Measurements from ENCODE around the gene GRM5. TPM values are rescaled to one million over a fixed set of nuclear protein-coding genes. Genes with fewer than 3 reads are reported as not detected.
"Not testable (repeated sequence)": the region's sequence is repeated elsewhere in the genome, so short reads cannot be mapped to it uniquely, and the experiment has no call there.

GRM5 gene
- total RNA-seq, 1 experiment from 2014 or later: not detected

- Histone ChIP-seq H3K4me3 (ENCODE audit: low read length) (no peak overlapping the region), H3K9ac (ENCODE audit: low read length) (no peak overlapping the region), H3K4me2 (ENCODE audit: low read depth, low read length, poor library complexity, severe bottlenecking) (no peak overlapping the region), H4K20me1 (ENCODE audit: insufficient read depth, low read depth, low read length) (no peaks in the 10 kb centered on the region), H3K4me1 (ENCODE audit: low read length) (no peaks in the 10 kb centered on the region), H3K36me3 (ENCODE audit: insufficient read depth, low read length) (no peaks in the 10 kb centered on the region), H3K27ac (ENCODE audit: low read length) (no peak overlapping the region), H3K27me3 (ENCODE audit: low read length) (no peaks in the 10 kb centered on the region), H3K9me3 (ENCODE audit: low read length) (no peaks in the 10 kb centered on the region), H2AFZ (ENCODE audit: low read length) (no peak overlapping the region), H3K79me2 (ENCODE audit: low read length) (no peaks in the 10 kb centered on the region), H3K9me2 (replicated peaks; ENCODE audit: insufficient read depth, low read length) (no peaks in the 10 kb centered on the region)
- DNase-seq: no peak
Measured at GRCh38 chr11:88464528-88464927, 601.3 kb downstream of the GRM5 start.

DNA sequence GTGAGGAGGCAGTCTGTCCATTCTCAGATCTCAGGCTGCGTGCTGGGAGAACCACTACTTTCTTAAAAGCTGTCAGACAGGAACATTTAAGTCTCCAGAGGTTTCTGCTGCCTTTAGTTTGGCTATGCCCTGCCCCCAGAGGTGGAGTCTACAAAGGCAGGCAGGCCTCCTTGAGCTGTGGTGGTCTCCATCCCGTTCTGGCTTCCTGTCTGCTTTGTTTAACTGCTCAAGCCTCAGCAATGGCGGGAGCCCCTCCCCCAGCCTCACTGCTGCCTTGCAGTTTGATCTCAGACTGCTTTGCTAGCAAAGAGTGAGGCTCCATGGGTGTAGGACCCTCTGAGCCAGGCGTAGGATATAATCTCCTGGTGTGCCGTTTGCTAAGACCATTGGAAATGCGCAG is 602.5 kb downstream of the GRM5 start:
- H3K9me3 ChIP-seq (ENCODE audit: low read length); H3K4me2 ChIP-seq (ENCODE audit: low read depth, low read length, poor library complexity, severe bottlenecking); H4K20me1 ChIP-seq (ENCODE audit: insufficient read depth, low read depth, low read length); H3K4me1 ChIP-seq (ENCODE audit: low read length); DNase-seq; H3K79me2 ChIP-seq (ENCODE audit: low read length); H2AFZ ChIP-seq (ENCODE audit: low read length); H3K9ac ChIP-seq (ENCODE audit: low read length); H3K9me2 ChIP-seq (replicated peaks; ENCODE audit: insufficient read depth, low read length); H3K4me3 ChIP-seq (ENCODE audit: low read length); H3K36me3 ChIP-seq (ENCODE audit: insufficient read depth, low read length); H3K27ac ChIP-seq (ENCODE audit: low read length); H3K27me3 ChIP-seq (ENCODE audit: low read length): not testable (repeated sequence)

DNA sequence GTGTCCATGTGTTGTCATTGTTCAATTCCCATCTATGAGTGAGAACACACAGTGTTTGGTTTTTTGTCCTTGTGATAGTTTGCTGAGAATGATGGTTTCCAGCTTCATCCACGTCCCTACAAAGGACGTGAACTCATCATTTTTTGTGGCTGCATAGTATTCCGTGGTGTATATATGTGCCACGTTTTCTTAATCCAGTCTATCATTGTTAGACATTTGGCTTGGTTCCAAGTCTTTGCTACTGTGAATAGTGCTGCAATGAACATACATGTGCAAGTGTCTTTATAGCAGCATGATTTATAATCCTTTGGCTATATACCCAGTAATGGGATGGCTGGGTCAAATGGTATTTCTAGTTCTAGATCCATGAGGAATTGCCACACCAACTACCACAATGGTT is 607.7 kb downstream of the GRM5 start:
- H3K4me3 ChIP-seq (ENCODE audit: low read length); H3K79me2 ChIP-seq (ENCODE audit: low read length); H3K9me3 ChIP-seq (ENCODE audit: low read length); H3K4me2 ChIP-seq (ENCODE audit: low read depth, low read length, poor library complexity, severe bottlenecking); H2AFZ ChIP-seq (ENCODE audit: low read length); H3K27me3 ChIP-seq (ENCODE audit: low read length); H3K4me1 ChIP-seq (ENCODE audit: low read length); H3K36me3 ChIP-seq (ENCODE audit: insufficient read depth, low read length); DNase-seq; H4K20me1 ChIP-seq (ENCODE audit: insufficient read depth, low read depth, low read length); H3K9ac ChIP-seq (ENCODE audit: low read length); H3K27ac ChIP-seq (ENCODE audit: low read length); H3K9me2 ChIP-seq (replicated peaks; ENCODE audit: insufficient read depth, low read length): not testable (repeated sequence)

DNA sequence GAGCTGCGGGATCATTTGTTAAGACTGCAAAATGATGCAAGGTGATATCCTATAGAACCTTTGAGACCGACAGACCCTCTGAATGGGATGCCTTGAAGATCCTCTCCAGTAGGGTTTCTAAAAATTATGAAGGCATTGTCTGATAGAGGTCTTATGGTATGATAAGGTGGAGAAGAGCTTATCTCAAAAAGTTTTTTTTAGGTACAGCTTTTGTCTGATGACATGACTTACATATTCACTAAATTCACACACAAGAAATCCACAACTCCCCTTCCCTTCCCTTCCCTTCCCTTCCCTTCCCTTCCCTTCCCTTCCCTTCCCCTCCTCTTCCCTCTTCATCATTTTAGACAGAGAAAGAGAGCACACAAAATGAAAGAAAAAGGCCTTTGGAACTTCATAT is 609.8 kb downstream of the GRM5 start:
- H3K36me3 ChIP-seq (ENCODE audit: insufficient read depth, low read length): no peaks in the 10 kb centered on the region
- no peak overlapping the region for H3K9ac ChIP-seq (ENCODE audit: low read length)
- no peak overlapping the region for H3K27ac ChIP-seq (ENCODE audit: low read length)
- H3K27me3 ChIP-seq (ENCODE audit: low read length): no peaks in the 10 kb centered on the region
- no peaks in the 10 kb centered on the region for H3K9me3 ChIP-seq (ENCODE audit: low read length)
- H3K79me2 ChIP-seq (ENCODE audit: low read length): no peaks in the 10 kb centered on the region
- H2AFZ ChIP-seq (ENCODE audit: low read length): no peak overlapping the region
- H3K9me2 ChIP-seq (replicated peaks; ENCODE audit: insufficient read depth, low read length): no peaks in the 10 kb centered on the region
- DNase-seq: no peak
- no peaks in the 10 kb centered on the region for H3K4me1 ChIP-seq (ENCODE audit: low read length)
- no peak overlapping the region for H3K4me3 ChIP-seq (ENCODE audit: low read length)
- H4K20me1 ChIP-seq (ENCODE audit: insufficient read depth, low read depth, low read length): no peaks in the 10 kb centered on the region
- no peak overlapping the region for H3K4me2 ChIP-seq (ENCODE audit: low read depth, low read length, poor library complexity, severe bottlenecking)

GRCh38 chr11:88454881-88455280 is 610.9 kb downstream of the GRM5 start:
- Histone ChIP-seq H3K9me3 (ENCODE audit: low read length) (no peaks in the 10 kb centered on the region), H3K4me3 (ENCODE audit: low read length) (no peak overlapping the region), H3K27me3 (ENCODE audit: low read length) (no peaks in the 10 kb centered on the region), H3K4me1 (ENCODE audit: low read length) (no peaks in the 10 kb centered on the region), H3K9ac (ENCODE audit: low read length) (no peak overlapping the region), H3K27ac (ENCODE audit: low read length) (no peak overlapping the region), H3K4me2 (ENCODE audit: low read depth, low read length, poor library complexity, severe bottlenecking) (no peak overlapping the region), H3K9me2 (replicated peaks; ENCODE audit: insufficient read depth, low read length) (no peaks in the 10 kb centered on the region), H3K36me3 (ENCODE audit: insufficient read depth, low read length) (no peaks in the 10 kb centered on the region), H2AFZ (ENCODE audit: low read length) (no peak overlapping the region), H3K79me2 (ENCODE audit: low read length) (no peaks in the 10 kb centered on the region), H4K20me1 (ENCODE audit: insufficient read depth, low read depth, low read length) (no peaks in the 10 kb centered on the region)
- no peak for DNase-seq

Small RNA genes within 50 kb of the gene (small RNA-seq; reads per million reads assigned to genes)
- not detected for gene RNU6-16P

Other genes with a start within 250 kb of the GRM5 start
- not detected in 2 replicates for gene TYR, start 111.9 kb upstream of the GRM5 start, total RNA-seq (2014; rRNA removed; shearing (Covaris generic); ENCODE audit: low replicate concordance)